ENCODE measurements around the gene CYP27A1.
"Not testable (repeated sequence)": the region's sequence is repeated elsewhere in the genome, so short reads cannot be mapped to it uniquely, and the experiment has no call there.

The CYP27A1 gene

GRCh38 chr2:218772759-218773158, 9.2 kb upstream of the CYP27A1 start:
- not testable (repeated sequence) for DNase-seq

- no peak for DNase-seq
Measured at GRCh38 chr2:218773881-218774280, 8.1 kb upstream of the CYP27A1 start.

GRCh38 chr2:218776488-218776887, 5.5 kb upstream of the CYP27A1 start:
- no peak for DNase-seq

GRCh38 chr2:218777276-218777990, 4.5 kb upstream of the CYP27A1 start:
- DNase-seq: no peak

- no peak for DNase-seq
Measured at GRCh38 chr2:218780046-218780445, 1.9 kb upstream of the CYP27A1 start.

GRCh38 chr2:218780851-218781690, 876 bp upstream of the CYP27A1 start:
- DNase-seq: no peak

- DNase-seq: peak in 1 of 58 donors; percentile 35
Measured at GRCh38 chr2:218782528-218782844, 539 bp downstream of the CYP27A1 start.

GRCh38 chr2:218783688-218784087, 1.7 kb downstream of the CYP27A1 start:
- DNase-seq: peak in 2 of 58 donors; percentile 3 to 38

GRCh38 chr2:218785103-218785502, 3.2 kb downstream of the CYP27A1 start:
- no peak for DNase-seq

- DNase-seq: no peak
Measured at GRCh38 chr2:218786133-218786532, 4.2 kb downstream of the CYP27A1 start.

- no peak for DNase-seq
Measured at GRCh38 chr2:218788529-218789255, 6.7 kb downstream of the CYP27A1 start.

- DNase-seq: no peak
Measured at GRCh38 chr2:218792433-218792832, 10.5 kb downstream of the CYP27A1 start.

GRCh38 chr2:218796691-218797090, 14.7 kb downstream of the CYP27A1 start:
- no peak for DNase-seq

- DNase-seq: no peak
Measured at GRCh38 chr2:218798767-218799504, 17.0 kb downstream of the CYP27A1 start.

- no peak for DNase-seq
Measured at GRCh38 chr2:218799990-218800389, 18.0 kb downstream of the CYP27A1 start.

GRCh38 chr2:218802386-218802994, 20.5 kb downstream of the CYP27A1 start:
- no peak for DNase-seq

GRCh38 chr2:218804817-218805216, 22.9 kb downstream of the CYP27A1 start:
- DNase-seq: no peak

GRCh38 chr2:218805627-218806026, 23.7 kb downstream of the CYP27A1 start:
- no peak for DNase-seq

GRCh38 chr2:218806346-218806978, 24.5 kb downstream of the CYP27A1 start:
- DNase-seq: peak in 1 of 58 donors; percentile 37

GRCh38 chr2:218807626-218808025, 25.7 kb downstream of the CYP27A1 start:
- DNase-seq: no peak
